DMS114 treated with DMSO at 0.1 percent for 48 hours (cell line): ENCODE data around the gene UFSP1.

Source experiments
- DNase-seq: peaks from one replicate; lab custom pipeline; 2025; ENCODE audit not compliant: unreplicated experiment; lab: John Stamatoyannopoulos, UW

Gene UFSP1

GRCh38 chr7:100882785-100883526 lies 6.6 kb downstream of the UFSP1 start:
- no peak for DNase-seq

- no peak for DNase-seq
These were observed 7.3 kb downstream of the UFSP1 start for GRCh38 chr7:100882201-100882600.

GRCh38 chr7:100881136-100881535 lies 8.4 kb downstream of the UFSP1 start:
- DNase-seq, result no peak

GRCh38 chr7:100880645-100881044 lies 8.9 kb downstream of the UFSP1 start:
- no peak for DNase-seq

GRCh38 chr7:100879685-100880261 lies 9.7 kb downstream of the UFSP1 start:
- DNase-seq, result no peak

- DNase-seq, result no peak
These were observed 10.8 kb downstream of the UFSP1 start for GRCh38 chr7:100878685-100879084.

GRCh38 chr7:100878013-100878412 lies 11.5 kb downstream of the UFSP1 start:
- no peak for DNase-seq

- DNase-seq, result no peak
These were observed 14.2 kb downstream of the UFSP1 start for GRCh38 chr7:100875356-100875751.

- peak; percentile 95 for DNase-seq
These were observed 14.7 kb downstream of the UFSP1 start, which contains the start of gene SRRT for GRCh38 chr7:100874577-100875355. Gene SRRT (plus strand): TSS chr7:100875103. CDS start chr7:100875591, 488 bp downstream.

GRCh38 chr7:100874300-100874576 lies 15.3 kb downstream of the UFSP1 start:
- DNase-seq, result no peak

- no peak for DNase-seq
These were observed 15.8 kb downstream of the UFSP1 start for GRCh38 chr7:100873599-100874299.

- DNase-seq, result no peak
These were observed 21.6 kb downstream of the UFSP1 start for GRCh38 chr7:100867776-100868485.

- no peak for DNase-seq
These were observed 22.3 kb downstream of the UFSP1 start, which contains the start of gene TRIP6 for GRCh38 chr7:100867040-100867775. Gene TRIP6 (plus strand): TSS chr7:100867387. CDS start chr7:100867498, 111 bp downstream.

GRCh38 chr7:100866729-100867039 lies 22.8 kb downstream of the UFSP1 start:
- no peak for DNase-seq

GRCh38 chr7:100865938-100866728 lies 23.4 kb downstream of the UFSP1 start:
- DNase-seq, result no peak

- no peak for DNase-seq
These were observed 24.1 kb downstream of the UFSP1 start for GRCh38 chr7:100865372-100865911.

- DNase-seq, result no peak
These were observed 25.2 kb downstream of the UFSP1 start for GRCh38 chr7:100864263-100864845.

- no peak for DNase-seq
These were observed 26.0 kb downstream of the UFSP1 start for GRCh38 chr7:100863406-100863950.

- no peak for DNase-seq
These were observed 27.9 kb downstream of the UFSP1 start for GRCh38 chr7:100861616-100861985.
